GM12878 (cell line): ENCODE data around the gene DGKB.

Experiments
- POLR2A ChIP-seq: IDR thresholded peaks from 2 replicates; pipeline ENCODE4 v1.6.1; 2011; ENCODE audit warnings: low read depth, mild to moderate bottlenecking, low read length
- POLR2AphosphoS2 ChIP-seq: IDR thresholded peaks from 2 replicates; pipeline ENCODE4 v1.6.1; 2011; ENCODE audit warnings: low read depth, mild to moderate bottlenecking, low read length, improper control_type of control experiment, moderate library complexity

GRCh38 chr7:14841086-14841485 is 61.5 kb downstream of the DGKB start:
- TF ChIP-seq POLR2AphosphoS2: no peak
- no peak for TF ChIP-seq POLR2A
